DOHH2 (cell line): ENCODE data around the gene ELOVL5.

Experiments used
- EZH2phosphoT487 ChIP-seq: fragments of 200-600 bp; sonication (generic); IDR thresholded peaks from 2 replicates; pipeline ENCODE4 v1.6.1; 2017; ENCODE audit warnings: borderline replicate concordance, mild to moderate bottlenecking, antibody characterized with exemption, low read length, moderate library complexity, mixed read lengths
- TF ChIP-seq, protein P1 (sequence below): fragments of 200-600 bp; sonication (generic); IDR thresholded peaks from one replicate; pipeline ENCODE4 v1.5.1; 2014; ENCODE audit warnings: antibody characterized with exemption, mild to moderate bottlenecking, low read depth, low read length; ENCODE audit not compliant: poor library complexity, severe bottlenecking

DNA sequence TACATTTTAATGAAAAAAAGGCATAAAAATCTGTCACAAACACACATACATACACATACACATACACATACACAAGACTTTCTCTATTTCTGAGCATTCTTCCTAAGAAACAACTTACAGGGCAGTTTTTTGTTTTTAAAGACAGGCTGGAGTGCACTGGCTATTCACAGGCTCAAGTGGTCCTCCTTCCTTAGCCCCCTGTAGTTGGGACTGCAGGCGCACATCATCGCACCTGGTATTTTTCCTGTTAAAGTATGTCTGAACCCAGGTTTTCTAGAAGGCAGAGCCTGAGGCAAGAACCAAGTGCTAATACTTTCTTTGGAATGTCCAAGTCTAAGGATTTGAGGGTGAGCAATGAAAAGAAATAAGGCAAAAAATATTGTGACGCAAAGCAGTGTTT lies 41.3 kb upstream of the ELOVL5 start:
- no peak for TF ChIP-seq EZH2phosphoT487
- TF ChIP-seq, protein P1, sequence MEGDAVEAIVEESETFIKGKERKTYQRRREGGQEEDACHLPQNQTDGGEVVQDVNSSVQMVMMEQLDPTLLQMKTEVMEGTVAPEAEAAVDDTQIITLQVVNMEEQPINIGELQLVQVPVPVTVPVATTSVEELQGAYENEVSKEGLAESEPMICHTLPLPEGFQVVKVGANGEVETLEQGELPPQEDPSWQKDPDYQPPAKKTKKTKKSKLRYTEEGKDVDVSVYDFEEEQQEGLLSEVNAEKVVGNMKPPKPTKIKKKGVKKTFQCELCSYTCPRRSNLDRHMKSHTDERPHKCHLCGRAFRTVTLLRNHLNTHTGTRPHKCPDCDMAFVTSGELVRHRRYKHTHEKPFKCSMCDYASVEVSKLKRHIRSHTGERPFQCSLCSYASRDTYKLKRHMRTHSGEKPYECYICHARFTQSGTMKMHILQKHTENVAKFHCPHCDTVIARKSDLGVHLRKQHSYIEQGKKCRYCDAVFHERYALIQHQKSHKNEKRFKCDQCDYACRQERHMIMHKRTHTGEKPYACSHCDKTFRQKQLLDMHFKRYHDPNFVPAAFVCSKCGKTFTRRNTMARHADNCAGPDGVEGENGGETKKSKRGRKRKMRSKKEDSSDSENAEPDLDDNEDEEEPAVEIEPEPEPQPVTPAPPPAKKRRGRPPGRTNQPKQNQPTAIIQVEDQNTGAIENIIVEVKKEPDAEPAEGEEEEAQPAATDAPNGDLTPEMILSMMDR: no peak
